ENCODE measurements around the gene PARS2.

GRCh38 chr1:54710434-54710833 is 53.9 kb downstream of the PARS2 start:
- TF ChIP-seq POLR2A (IDR thresholded peaks at IDR 0.05) (no peak), CTCF (IDR thresholded peaks at IDR 0.05) (no peak)
